Measurements from ENCODE around the gene MAGEH1. TPM values are rescaled to one million over a fixed set of nuclear protein-coding genes. Genes with fewer than 3 reads are reported as not detected.
"Not testable (repeated sequence)": the region's sequence is repeated elsewhere in the genome, so short reads cannot be mapped to it uniquely, and the experiment has no call there.

The MAGEH1 gene
- 10 to 100 TPM; 38.3 to 97.9 TPM for total RNA-seq

DNA sequence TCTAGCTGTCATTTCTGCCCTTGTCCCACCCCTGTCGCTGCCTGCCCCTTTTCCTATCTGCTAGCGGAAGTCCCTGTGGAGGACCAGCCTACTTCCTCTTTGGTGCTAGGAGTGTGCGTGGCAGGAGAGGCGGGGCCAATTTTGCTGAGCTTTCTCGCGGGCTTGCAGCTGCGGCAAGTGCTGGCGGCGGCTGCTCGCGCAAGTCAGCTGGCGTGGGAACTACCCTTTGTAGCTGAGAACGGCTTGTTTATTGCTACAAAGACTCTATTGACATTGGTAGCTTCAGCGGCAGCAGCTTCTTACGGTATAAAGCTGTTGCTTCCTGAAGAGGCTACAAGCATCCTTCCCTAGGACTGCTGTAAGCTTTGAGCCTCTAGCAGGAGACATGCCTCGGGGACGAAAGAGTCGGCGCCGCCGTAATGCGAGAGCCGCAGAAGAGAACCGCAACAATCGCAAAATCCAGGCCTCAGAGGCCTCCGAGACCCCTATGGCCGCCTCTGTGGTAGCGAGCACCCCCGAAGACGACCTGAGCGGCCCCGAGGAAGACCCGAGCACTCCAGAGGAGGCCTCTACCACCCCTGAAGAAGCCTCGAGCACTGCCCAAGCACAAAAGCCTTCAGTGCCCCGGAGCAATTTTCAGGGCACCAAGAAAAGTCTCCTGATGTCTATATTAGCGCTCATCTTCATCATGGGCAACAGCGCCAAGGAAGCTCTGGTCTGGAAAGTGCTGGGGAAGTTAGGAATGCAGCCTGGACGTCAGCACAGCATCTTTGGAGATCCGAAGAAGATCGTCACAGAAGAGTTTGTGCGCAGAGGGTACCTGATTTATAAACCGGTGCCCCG lies at the start of gene MAGEH1:
MAGEH1 (plus strand) TSS at position 138 of the 843 bp plus-strand sequence; CDS start at position 386, 248 bp downstream.
- peak within 1 kb of the TSS; percentile 72 to 77 for H3K27ac ChIP-seq
- peak; percentile 73 for DNase-seq (ENCODE audit: low spot score)
- no peaks in the 10 kb centered on the region for H3K9me3 ChIP-seq
- no peaks in the 10 kb centered on the region for H3K36me3 ChIP-seq
- intact Hi-C loops (cut with DNase I): no loop called here
- no peaks in the 10 kb centered on the region for H3K27me3 ChIP-seq (replicated peaks; ENCODE audit: insufficient read depth)
- H3K4me3 ChIP-seq: peak within 1 kb of the TSS; percentile 42 to 44
- H3K4me1 ChIP-seq (replicated peaks): no peaks in the 10 kb centered on the region
- TF ChIP-seq CTCF (IDR thresholded peaks at IDR 0.05) (no peak), POLR2A (IDR thresholded peaks at IDR 0.05) (peak; percentile 46), POLR2AphosphoS5 (IDR thresholded peaks at IDR 0.05) (peak; percentile 69)
- WGBS: 0% methylated on average over 20 of the region's 43 CpGs

DNA sequence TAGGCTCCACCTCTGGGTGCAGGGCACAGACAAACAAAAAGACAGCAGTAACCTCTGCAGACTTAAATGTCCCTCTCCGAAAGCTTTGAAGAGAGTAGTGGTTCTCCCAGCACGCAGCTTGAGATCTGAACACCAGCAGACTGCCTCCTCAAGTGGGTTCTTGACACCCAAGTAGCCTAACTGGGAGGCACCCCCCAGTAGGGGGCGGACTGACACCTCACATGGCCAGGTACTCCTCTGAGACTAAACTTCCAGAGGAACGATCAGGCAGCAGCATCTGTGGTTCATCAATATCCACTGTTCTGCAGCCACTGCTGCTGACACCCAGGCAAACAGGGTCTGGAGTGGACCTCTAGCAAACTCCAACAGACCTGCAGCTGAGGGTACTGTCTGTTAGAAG lies 24.8 kb upstream of the MAGEH1 start:
- DNase-seq (ENCODE audit: low spot score); intact Hi-C loops (cut with DNase I); H3K4me3 ChIP-seq; H3K27me3 ChIP-seq (replicated peaks; ENCODE audit: insufficient read depth); H3K27ac ChIP-seq; H3K4me1 ChIP-seq (replicated peaks); H3K9me3 ChIP-seq; H3K36me3 ChIP-seq: not testable (repeated sequence)
- WGBS: 80% methylated on average over 3 of the region's 4 CpGs

GRCh38 chrX:55443468-55443867 lies 8.5 kb upstream of the MAGEH1 start:
- H3K9me3 ChIP-seq; H3K27ac ChIP-seq; DNase-seq (ENCODE audit: low spot score); H3K4me1 ChIP-seq (replicated peaks); H3K36me3 ChIP-seq; H3K27me3 ChIP-seq (replicated peaks; ENCODE audit: insufficient read depth); intact Hi-C loops (cut with DNase I); H3K4me3 ChIP-seq: not testable (repeated sequence)
- no CpG with 5 or more reads among the region's 5 CpGs for WGBS

DNA sequence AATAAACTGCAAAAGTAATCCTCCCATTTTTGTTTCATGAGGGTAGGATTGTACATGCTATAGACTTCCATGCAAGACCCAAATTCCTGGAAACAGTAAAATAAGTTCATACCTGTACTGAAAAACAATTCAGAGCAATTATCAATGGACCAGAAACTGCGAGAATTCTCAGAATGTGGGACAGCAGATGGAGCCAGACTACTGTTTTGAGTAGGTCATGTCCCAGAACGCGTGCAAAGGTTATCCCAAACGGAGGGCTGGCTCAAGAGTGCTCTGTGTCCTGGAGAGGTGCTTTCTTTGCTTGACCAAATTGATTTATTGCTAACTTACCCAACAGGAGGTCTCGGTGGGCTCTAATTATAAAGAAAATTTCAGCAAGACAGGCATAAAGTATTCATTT lies 1.7 kb upstream of the MAGEH1 start:
- no peaks in the 10 kb centered on the region for H3K9me3 ChIP-seq
- no peaks in the 10 kb centered on the region for H3K36me3 ChIP-seq
- peak in 1 of 4 experiments; percentile 9 for TF ChIP-seq CTCF (IDR thresholded peaks at IDR 0.05)
- no peak for TF ChIP-seq POLR2AphosphoS5 (IDR thresholded peaks at IDR 0.05)
- H3K4me1 ChIP-seq (replicated peaks): no peaks in the 10 kb centered on the region
- H3K27me3 ChIP-seq (replicated peaks; ENCODE audit: insufficient read depth): no peaks in the 10 kb centered on the region
- WGBS: 22% methylated on average over 5 of the region's 5 CpGs
- intact Hi-C loops (cut with DNase I): no loop called here
- H3K4me3 ChIP-seq: no peak overlapping the region
- no peak overlapping the region for H3K27ac ChIP-seq
- peak; percentile 3 for DNase-seq (ENCODE audit: low spot score)

DNA sequence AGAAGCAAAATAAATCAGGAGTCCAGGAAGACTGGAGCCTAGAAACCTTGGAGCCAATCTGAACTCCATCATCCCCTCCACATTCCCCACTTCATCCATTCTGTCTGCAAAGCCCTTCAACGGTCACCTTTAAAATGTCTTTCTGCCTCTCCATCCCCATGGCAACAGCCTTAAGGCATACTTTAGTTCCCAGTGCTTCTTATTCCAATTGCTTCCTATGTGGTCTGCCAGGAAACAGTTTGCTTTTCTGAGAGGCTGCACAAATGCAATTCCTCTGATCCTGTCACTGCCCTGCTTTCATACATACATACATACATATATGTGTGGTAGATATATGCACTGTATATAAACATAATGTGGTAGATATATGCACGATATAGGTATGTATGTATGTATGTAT lies 786 bp upstream of the MAGEH1 start:
- no peak overlapping the region for H3K27ac ChIP-seq
- DNase-seq (ENCODE audit: low spot score): no peak
- H3K9me3 ChIP-seq: no peaks in the 10 kb centered on the region
- H3K4me3 ChIP-seq: peak overlapping the region in 1 of 2 donors; percentile 42
- H3K4me1 ChIP-seq (replicated peaks): no peaks in the 10 kb centered on the region
- no peaks in the 10 kb centered on the region for H3K36me3 ChIP-seq
- no peak for TF ChIP-seq POLR2A (IDR thresholded peaks at IDR 0.05)
- no peak for TF ChIP-seq CTCF (IDR thresholded peaks at IDR 0.05)
- no peak for TF ChIP-seq POLR2AphosphoS5 (IDR thresholded peaks at IDR 0.05)
- intact Hi-C loops (cut with DNase I): no loop called here
- H3K27me3 ChIP-seq (replicated peaks; ENCODE audit: insufficient read depth): no peaks in the 10 kb centered on the region
- WGBS: 17% methylated on average over 2 of the region's 2 CpGs

DNA sequence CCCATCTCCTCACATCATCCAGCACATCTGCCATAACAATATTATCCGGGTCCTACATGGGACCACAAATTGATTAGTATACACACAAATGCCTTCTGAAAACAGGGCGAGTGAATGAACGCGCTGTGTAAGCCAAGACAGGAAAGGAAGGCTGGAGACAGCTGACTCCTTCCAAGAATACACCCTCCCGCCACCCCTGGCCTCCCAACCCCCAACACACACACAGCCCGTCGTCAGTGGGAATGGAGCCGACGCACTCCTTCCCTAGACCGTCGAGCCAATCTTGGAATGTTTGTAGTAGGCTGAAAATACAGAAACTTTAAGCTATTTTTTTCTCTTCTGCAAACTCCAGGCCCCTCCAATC lies 319 bp upstream of the MAGEH1 start:
- H3K9me3 ChIP-seq: no peaks in the 10 kb centered on the region
- H3K27ac ChIP-seq: peak overlapping the region; percentile 72 to 77
- no peaks in the 10 kb centered on the region for H3K4me1 ChIP-seq (replicated peaks)
- no peak for TF ChIP-seq CTCF (IDR thresholded peaks at IDR 0.05)
- TF ChIP-seq POLR2A (IDR thresholded peaks at IDR 0.05): no peak
- TF ChIP-seq POLR2AphosphoS5 (IDR thresholded peaks at IDR 0.05): no peak
- intact Hi-C loops (cut with DNase I): no loop called here
- 4% methylated on average over 11 of the region's 11 CpGs for WGBS
- H3K4me3 ChIP-seq: peak overlapping the region; percentile 42 to 44
- no peak for DNase-seq (ENCODE audit: low spot score)
- no peaks in the 10 kb centered on the region for H3K36me3 ChIP-seq
- H3K27me3 ChIP-seq (replicated peaks; ENCODE audit: insufficient read depth): no peaks in the 10 kb centered on the region
